IMR-90 (cell line): ENCODE data around the gene SLC2A8. TPM values are rescaled to one million over a fixed set of nuclear protein-coding genes. Genes with fewer than 3 reads are reported as not detected.

Experiments
- ATAC-seq: fragments of 200-7000 bp; cut with Tn5 transposase; 2 replicates; pipeline ENCODE4 v1.9.1; 2020; ENCODE audit warnings: low read depth, mild to moderate bottlenecking, moderate library complexity
- BruUV-seq: library from RNA; stranded (reverse); fragments of 400-500 nt; replicated peaks from 2 replicates; lab custom pipeline; 2021; lab: Mats Ljungman, UMichigan
- CTCF ChIA-PET: fragments of 300-600 bp; formaldehyde crosslinking; extraction: SDS; loops from one replicate; lab custom pipeline; 2021; ENCODE audit warnings: antibody characterized with exemption; lab: Yijun Ruan, JAX
- POLR2A ChIA-PET: fragments of 300-600 bp; sonication (Branson Sonifier 250); formaldehyde crosslinking; loops from one replicate; lab custom pipeline; 2022; ENCODE audit warnings: antibody characterized with exemption; ENCODE audit not compliant: unreplicated experiment; lab: Charles Lee
- DNase-seq: peaks from one replicate; pipeline ENCODE4 v3.0.0; 2013
- H2AFZ ChIP-seq: replicated peaks from 2 replicates; pipeline ENCODE3; 2013; ENCODE audit warnings: low read length, mild to moderate bottlenecking; ENCODE audit not compliant: poor library complexity
- H2AK5ac ChIP-seq: 2 replicates; pipeline ENCODE4 v1.6.1; 2013; ENCODE audit warnings: low read depth, low read length, inconsistent platforms
- H2AK9ac ChIP-seq: replicated peaks from 2 replicates; pipeline ENCODE3; 2013; ENCODE audit warnings: mild to moderate bottlenecking, low read depth, low read length, moderate library complexity; ENCODE audit not compliant: poor library complexity
- H2BK120ac ChIP-seq: 2 replicates; pipeline ENCODE4 v1.6.1; 2013; ENCODE audit warnings: low read depth, low read length, inconsistent platforms
- H2BK15ac ChIP-seq: 3 replicates; pipeline ENCODE4 v1.6.1; 2013; ENCODE audit warnings: low read depth, low read length, inconsistent platforms
- H2BK20ac ChIP-seq: 2 replicates; pipeline ENCODE4 v1.6.1; 2013; ENCODE audit warnings: low read depth, mild to moderate bottlenecking, inconsistent platforms, low read length, moderate library complexity
- H2BK5ac ChIP-seq: 2 replicates; pipeline ENCODE4 v1.6.1; 2013; ENCODE audit warnings: mild to moderate bottlenecking, low read depth, low read length, inconsistent platforms; ENCODE audit not compliant: poor library complexity, severe bottlenecking
- H3K14ac ChIP-seq: replicated peaks from 2 replicates; pipeline ENCODE4 v1.6.1; 2013; ENCODE audit warnings: low read depth, low read length, inconsistent platforms
- H3K18ac ChIP-seq: 2 replicates; pipeline ENCODE4 v1.6.1; 2013; ENCODE audit warnings: low read depth, low read length, control low read depth
- H3K23ac ChIP-seq: 2 replicates; pipeline ENCODE4 v1.6.1; 2013; ENCODE audit warnings: low read depth, low read length, inconsistent platforms
- H3K27ac ChIP-seq: 2 replicates; pipeline ENCODE4 v1.5.1; 2013; ENCODE audit warnings: mild to moderate bottlenecking, control low read depth, low read length; ENCODE audit not compliant: insufficient read depth
- H3K27me3 ChIP-seq: 2 replicates; pipeline ENCODE4 v1.6.1; 2013; ENCODE audit warnings: low read length; ENCODE audit not compliant: control insufficient read depth, insufficient read depth
- H3K36me3 ChIP-seq: 2 replicates; pipeline ENCODE4 v1.6.1; 2013; ENCODE audit warnings: low read length, mixed read lengths; ENCODE audit not compliant: control insufficient read depth, insufficient read depth
- H3K4ac ChIP-seq: 2 replicates; pipeline ENCODE4 v1.6.1; 2013; ENCODE audit warnings: low read depth, low read length, inconsistent platforms
- H3K4me1 ChIP-seq: 2 replicates; pipeline ENCODE4 v1.6.1; 2013; ENCODE audit warnings: low read length, mixed read lengths; ENCODE audit not compliant: control insufficient read depth, insufficient read depth
- H3K4me2 ChIP-seq: 2 replicates; pipeline ENCODE4 v1.6.1; 2013; ENCODE audit warnings: low read depth, mild to moderate bottlenecking, control low read depth, low read length, moderate library complexity
- H3K4me3 ChIP-seq: 2 replicates; pipeline ENCODE4 v1.5.1; 2013; ENCODE audit warnings: low read depth, mild to moderate bottlenecking, control low read depth, low read length, moderate library complexity; ENCODE audit not compliant: insufficient read depth
- H3K56ac ChIP-seq: 2 replicates; pipeline ENCODE4 v1.6.1; 2013; ENCODE audit warnings: low read length, inconsistent platforms; ENCODE audit not compliant: insufficient read depth; ENCODE audit errors: extremely low read depth
- H3K79me1 ChIP-seq, 2 experiments: 2 replicates each; pipeline ENCODE4 v1.6.1; 2013; ENCODE audit warnings: low read length in 2 of 2, inconsistent platforms in 1 of 2, low read depth in 1 of 2
- H3K9ac ChIP-seq: 2 replicates; pipeline ENCODE4 v1.6.1; 2013; ENCODE audit warnings: low read depth, low read length, control low read depth
- H3K9me1 ChIP-seq: 2 replicates; pipeline ENCODE4 v1.6.1; 2013; ENCODE audit warnings: low read length, inconsistent platforms; ENCODE audit not compliant: insufficient read depth
- H3K9me3 ChIP-seq: 2 replicates; pipeline ENCODE4 v1.6.1; 2013; ENCODE audit warnings: low read length; ENCODE audit not compliant: control insufficient read depth, insufficient read depth
- H4K20me1 ChIP-seq: 2 replicates; pipeline ENCODE4 v1.6.1; 2013; ENCODE audit warnings: low read length, inconsistent platforms; ENCODE audit not compliant: insufficient read depth
- H4K5ac ChIP-seq: 2 replicates; pipeline ENCODE4 v1.6.1; 2013; ENCODE audit warnings: mild to moderate bottlenecking, low read depth, low read length, control low read depth
- H4K8ac ChIP-seq, 2 experiments: 2 replicates each; pipeline ENCODE4 v1.6.1; 2013; ENCODE audit warnings: low read depth in 2 of 2, low read length in 2 of 2, control low read depth in 1 of 2, inconsistent platforms in 1 of 2
- H4K91ac ChIP-seq: 2 replicates; pipeline ENCODE4 v1.6.1; 2013; ENCODE audit warnings: low read depth, low read length, inconsistent platforms; ENCODE audit not compliant: insufficient read depth
- BHLHE40 ChIP-seq: fragments of 150-350 bp; IDR thresholded peaks from 2 replicates; pipeline ENCODE4 v1.6.1; 2016; ENCODE audit warnings: mild to moderate bottlenecking, low read depth, low read length
- FOS ChIP-seq: fragments of 150-350 bp; IDR thresholded peaks from 2 replicates; pipeline ENCODE4 v1.6.1; 2016; ENCODE audit warnings: low read depth, low read length
- RCOR1 ChIP-seq: IDR thresholded peaks from 2 replicates; pipeline ENCODE4 v1.6.1; 2012; ENCODE audit warnings: mild to moderate bottlenecking, low read length, improper control_type of control experiment; ENCODE audit not compliant: insufficient replicate concordance
- RFX5 ChIP-seq: IDR thresholded peaks from 2 replicates; pipeline ENCODE4 v1.8.0; 2012; ENCODE audit warnings: low read depth, mild to moderate bottlenecking, low read length, moderate library complexity
- WGBS, 2 experiments: methylation state at CpG; one replicate each; pipeline versions ENCODE4 v1.1.5 to v1.1.7; 2013; ENCODE audit warnings: missing lambda C conversion rate in 2 of 2; ENCODE audit not compliant: insufficient read length in 1 of 2; ENCODE audit errors: extremely low coverage in 2 of 2; 5-methylcytosine and 5-hydroxymethylcytosine counted together
- dilution Hi-C: fragments of 300-500 bp; cut with HindIII; formaldehyde crosslinking; loops from one replicate; pipeline ENCODE4 v1.14.3; 2018; ENCODE audit warnings: low sequenced_read_pairs; ENCODE audit not compliant: unreplicated experiment
- in situ Hi-C: fragments of 300-500 bp; cut with MboI; formaldehyde crosslinking; loops from 3 replicates; pipeline ENCODE4 v1.14.3; 2019; ENCODE audit warnings: low sequenced_read_pairs, inconsistent platforms, mixed read lengths
- intact Hi-C: fragments of 100-400 bp; cut with micrococcal nuclease; formaldehyde crosslinking; loops from 2 replicates; pipeline ENCODE4 v1.10.0; 2022
- polyA plus RNA-seq, 3 experiments: library from polyadenylated mRNA; depleted of rRNA; stranded (reverse); fragments of >200 nt; gene quantifications; 2 replicates each; pipeline ENCODE4 v1.2.3, GENCODE V29; 2012; ENCODE audit warnings: low replicate concordance in 1 of 3
- total RNA-seq: library from RNA; depleted of rRNA; stranded (reverse); fragments of >200 nt; gene quantifications from 2 replicates; pipeline ENCODE4 v1.2.3, GENCODE V29; 2012

SLC2A8 gene
- total and polyA plus RNA-seq, 2 of the 4 experiments (the other 2 are of a cell fraction) = 9.0 to 12.0 TPM

DNA sequence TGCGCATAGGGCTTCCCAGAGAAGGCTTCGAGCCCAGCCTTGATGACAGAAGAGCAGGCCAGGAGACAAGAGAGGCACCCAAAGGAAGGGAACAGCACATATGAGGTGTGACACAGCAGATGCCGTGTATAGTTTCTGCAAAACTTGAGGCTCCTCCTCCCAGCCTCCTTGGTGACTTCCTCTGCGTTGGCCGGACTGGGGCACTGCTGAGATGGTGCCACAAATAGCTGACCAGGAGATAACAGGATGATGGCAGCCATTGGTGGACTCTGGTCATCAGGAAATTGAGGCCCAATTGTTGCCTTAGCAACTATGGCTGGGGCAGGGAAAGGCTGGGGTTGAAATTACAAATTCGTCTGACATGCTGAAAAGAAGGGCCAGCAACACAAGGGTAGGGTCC, 22.4 kb downstream of the SLC2A8 start:
- Histone ChIP-seq H3K79me1 (peaks cover 16 to 25% of the 10 kb centered on the region in 2 experiments), H3K36me3 (0 out of 2 replicates have a peak, but pooled peaks cover 2% of the 10 kb centered on the region), H3K9ac (no peak overlapping the region), H3K27ac (no peak overlapping the region), H2AFZ (no peak overlapping the region), H2AK5ac (no peak overlapping the region), H3K27me3 (no peaks in the 10 kb centered on the region), H3K4ac (no peak overlapping the region), H3K9me1 (peaks cover 12% of the 10 kb centered on the region; the same call in 1 of the 2 replicates), H4K20me1 (no peaks in the 10 kb centered on the region), H2BK120ac (no peak overlapping the region), H4K5ac (no peak overlapping the region), H2BK5ac (no peak overlapping the region), H3K18ac (no peak overlapping the region), H3K4me3 (no peak overlapping the region), H2BK15ac (no peak overlapping the region), H2AK9ac (no peak overlapping the region), H3K23ac (no peak overlapping the region), H4K8ac (no peak overlapping the region), H3K14ac (no peak overlapping the region), H2BK20ac (no peak overlapping the region), H3K9me3 (no peaks in the 10 kb centered on the region), H3K4me1 (peaks cover 9% of the 10 kb centered on the region), H4K91ac (no peak overlapping the region), H3K56ac (no peak overlapping the region), H3K4me2 (no peak overlapping the region)
- ChIA-PET POLR2A (interaction anchor here (0.5 kb wide), 1 partner anchor 14 kb away, joined by 3 read pairs; no protein-coding TSS in a partner anchor), CTCF (interaction anchor here (0.6 to 0.9 kb wide), 3 partner anchors 10 to 27 kb away, joined by 3 read pairs; no protein-coding TSS in a partner anchor)
- BruUV-seq = no TSS peak
- TF ChIP-seq BHLHE40 (no peak), RCOR1 (no peak), FOS (no peak), RFX5 (no peak)
- DNase-seq (no peak), ATAC-seq (no peak)
- WGBS, 2 experiments = 97% methylated on average over 3 of the region's 6 CpGs; no CpG with 5 or more reads in 1 of the 2 experiments
- intact Hi-C loops (no loop called here), dilution Hi-C loops (no loop called here), in situ Hi-C loops (no loop called here)
